Activated CD4-positive, alpha-beta T cell treated with anti-CD3 and anti-CD28 coated beads, Interleukin-10, Interleukin-2, amounts not matched to agents 100 ng/mL and 50 ng/mL, durations not matched to agents 16 hours and 8 hours (primary cell): ENCODE measurements around the gene NBEAL2.
A peak's percentile ranks its signal among the peaks of the same experiment; 100 is the strongest.

Source experiments
- DNase-seq: peaks from one replicate; pipeline ENCODE4 v3.0.0-alpha.2; 2020

NBEAL2 gene

GRCh38 chr3:46986782-46987310 lies 7.4 kb downstream of the NBEAL2 start:
- no peak for DNase-seq

GRCh38 chr3:46987319-46987742 lies 7.9 kb downstream of the NBEAL2 start:
- DNase-seq, result no peak

- peak; percentile 96 for DNase-seq
Observed at GRCh38 chr3:46987743-46988401, 8.4 kb downstream of the NBEAL2 start.

GRCh38 chr3:46988616-46989015 lies 9.2 kb downstream of the NBEAL2 start:
- no peak for DNase-seq

GRCh38 chr3:46989146-46989810 lies 9.8 kb downstream of the NBEAL2 start:
- DNase-seq, result no peak

GRCh38 chr3:46990573-46991374 lies 11.3 kb downstream of the NBEAL2 start:
- DNase-seq, result no peak

GRCh38 chr3:46991406-46992165 lies 12.1 kb downstream of the NBEAL2 start:
- no peak for DNase-seq

- no peak for DNase-seq
Observed at GRCh38 chr3:46992231-46992630, 12.8 kb downstream of the NBEAL2 start.

GRCh38 chr3:46993292-46993691 lies 13.8 kb downstream of the NBEAL2 start:
- no peak for DNase-seq

- DNase-seq, result no peak
Observed at GRCh38 chr3:46993986-46994385, 14.5 kb downstream of the NBEAL2 start.

- no peak for DNase-seq
Observed at GRCh38 chr3:46994801-46995731, 15.6 kb downstream of the NBEAL2 start.

- no peak for DNase-seq
Observed at GRCh38 chr3:46995901-46996562, 16.6 kb downstream of the NBEAL2 start.

GRCh38 chr3:46996689-46997452 lies 17.4 kb downstream of the NBEAL2 start:
- no peak for DNase-seq

GRCh38 chr3:46997453-46998091 lies 18.1 kb downstream of the NBEAL2 start:
- DNase-seq, result no peak

- DNase-seq, result peak; percentile 75
Observed at GRCh38 chr3:46998121-46998851, 18.8 kb downstream of the NBEAL2 start.

GRCh38 chr3:46998852-46999515 lies 19.5 kb downstream of the NBEAL2 start:
- DNase-seq, result no peak

GRCh38 chr3:46999516-47000197 lies 20.2 kb downstream of the NBEAL2 start:
- DNase-seq, result no peak
